Loucy (cell line): ENCODE data around the gene CEACAM21.

ENCODE experiments used
- H2AFZ ChIP-seq: fragments of 200-600 bp; sonication (generic); 2 replicates; pipeline ENCODE4 v1.6.0; 2016; ENCODE audit warnings: antibody characterized with exemption, mild to moderate bottlenecking, low read length, moderate library complexity
- H3F3A ChIP-seq: fragments of 200-600 bp; 2 replicates; pipeline ENCODE4 v1.6.0; 2016; ENCODE audit warnings: antibody characterized with exemption, low read depth, mild to moderate bottlenecking
- H3K27me3 ChIP-seq: fragments of 200-600 bp; sonication (generic); 2 replicates; pipeline ENCODE4 v1.6.1; 2014; ENCODE audit warnings: low read length, mild to moderate bottlenecking; ENCODE audit not compliant: insufficient read depth, poor library complexity, severe bottlenecking
- H3K36me3 ChIP-seq: fragments of 200-600 bp; sonication (generic); 2 replicates; pipeline ENCODE4 v1.6.1; 2016; ENCODE audit warnings: low read length; ENCODE audit not compliant: insufficient read depth
- H3K4me1 ChIP-seq: fragments of 200-600 bp; sonication (generic); 2 replicates; pipeline ENCODE4 v1.5.1; 2014; ENCODE audit warnings: low read length, mild to moderate bottlenecking; ENCODE audit not compliant: insufficient read depth, poor library complexity, severe bottlenecking
- H3K4me2 ChIP-seq: fragments of 200-600 bp; sonication (generic); 2 replicates; pipeline ENCODE4 v1.6.0; 2014; ENCODE audit warnings: antibody characterized with exemption, low read length, low read depth, mild to moderate bottlenecking; ENCODE audit not compliant: poor library complexity, severe bottlenecking
- H3K4me3 ChIP-seq: fragments of 200-600 bp; sonication (generic); 2 replicates; pipeline ENCODE4 v1.5.1; 2014; ENCODE audit warnings: low read length, mild to moderate bottlenecking, mixed read lengths; ENCODE audit not compliant: poor library complexity, severe bottlenecking
- H3K79me2 ChIP-seq: fragments of 200-600 bp; sonication (generic); 2 replicates; pipeline ENCODE4 v1.6.1; 2014; ENCODE audit warnings: low read length; ENCODE audit not compliant: insufficient read depth
- H3K9ac ChIP-seq: fragments of 200-600 bp; sonication (generic); 2 replicates; pipeline ENCODE4 v1.6.0; 2014; ENCODE audit warnings: mild to moderate bottlenecking, low read depth, low read length, moderate library complexity; ENCODE audit not compliant: poor library complexity, severe bottlenecking
- H3K9me2 ChIP-seq: fragments of 200-600 bp; sonication (generic); replicated peaks from 2 replicates; pipeline ENCODE4 v1.6.1; 2016; ENCODE audit warnings: low read depth, low read length, mixed read lengths
- H3K9me3 ChIP-seq: fragments of 200-600 bp; sonication (generic); 2 replicates; pipeline ENCODE4 v1.6.1; 2014; ENCODE audit warnings: mild to moderate bottlenecking, antibody characterized with exemption, low read length, low read depth; ENCODE audit not compliant: insufficient read depth
- H4K20me1 ChIP-seq: fragments of 200-600 bp; sonication (generic); 2 replicates; pipeline ENCODE4 v1.6.0; 2014; ENCODE audit warnings: antibody characterized with exemption, low read length, mild to moderate bottlenecking; ENCODE audit not compliant: insufficient read depth, poor library complexity, severe bottlenecking
- CTCF ChIP-seq: fragments of 200-600 bp; sonication (generic); conservative IDR thresholded peaks from 2 replicates; pipeline ENCODE4 v1.5.1; 2014; ENCODE audit warnings: mild to moderate bottlenecking, antibody characterized with exemption, low read length
- EZH2phosphoT487 ChIP-seq: fragments of 200-600 bp; IDR thresholded peaks from 2 replicates; pipeline ENCODE4 v1.6.1; 2018; ENCODE audit warnings: antibody characterized with exemption, mild to moderate bottlenecking, moderate library complexity, borderline replicate concordance

CEACAM21 gene

DNA sequence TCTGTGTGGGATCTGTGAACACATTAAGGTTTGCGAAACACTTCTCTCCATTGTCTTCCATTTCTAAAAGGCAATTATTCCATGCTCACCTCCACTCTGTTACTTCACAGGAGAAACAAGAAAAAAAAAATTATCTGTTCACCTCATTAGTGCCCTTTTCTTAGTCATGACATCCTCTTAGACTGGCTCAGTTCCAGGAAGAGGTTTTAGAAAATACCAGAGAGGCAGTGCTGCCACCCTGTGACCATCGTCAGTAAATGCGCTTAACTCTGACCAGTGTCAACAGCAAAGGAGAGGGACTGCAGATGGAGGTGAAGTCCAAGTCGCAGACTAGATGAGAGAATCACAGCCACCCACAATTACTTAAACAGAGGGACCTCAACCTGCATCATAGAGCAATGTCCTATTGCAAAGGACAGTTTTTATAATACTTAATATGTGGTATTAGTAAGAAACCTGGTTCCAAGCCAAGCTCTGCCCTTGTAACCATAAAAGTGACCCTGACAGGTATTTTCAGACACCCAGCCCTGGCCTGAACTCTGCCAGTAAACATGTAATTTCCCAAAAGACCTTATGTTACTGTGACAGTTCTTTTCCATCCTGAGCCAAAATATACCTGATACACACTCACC lies 19.4 kb downstream of the CEACAM21 start:
- Histone ChIP-seq H3K27me3 (no peaks in the 10 kb centered on the region), H3K9me2 (no peaks in the 10 kb centered on the region), H3K79me2 (no peaks in the 10 kb centered on the region), H3K4me3 (no peak overlapping the region), H3K9ac (no peak overlapping the region), H3K9me3 (no peaks in the 10 kb centered on the region), H3F3A (no peaks in the 10 kb centered on the region), H3K4me1 (no peaks in the 10 kb centered on the region), H4K20me1 (no peaks in the 10 kb centered on the region), H3K4me2 (no peak overlapping the region), H2AFZ (no peak overlapping the region), H3K36me3 (no peaks in the 10 kb centered on the region)
- TF ChIP-seq CTCF = peak; percentile 87
- no peak for TF ChIP-seq EZH2phosphoT487

DNA sequence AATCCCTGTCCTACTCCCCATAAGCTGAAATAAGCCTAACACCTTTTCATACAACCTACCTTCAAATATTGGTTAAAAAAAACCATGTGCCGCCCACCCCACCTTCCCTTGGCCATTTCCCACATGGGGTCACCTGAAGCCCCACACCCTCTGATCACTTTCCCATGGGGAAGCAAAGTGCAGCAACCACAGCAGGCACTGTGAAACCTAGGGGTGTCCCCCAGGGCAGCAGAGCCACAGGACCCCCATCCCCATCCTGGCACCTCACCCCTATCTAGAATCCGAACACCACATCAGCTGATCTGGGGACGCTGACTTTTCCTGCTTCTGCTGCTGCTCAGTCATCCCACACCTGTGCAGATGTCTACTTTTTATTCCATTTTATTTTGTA lies 19.9 kb downstream of the CEACAM21 start:
- Histone ChIP-seq H4K20me1 (no peaks in the 10 kb centered on the region), H3K9ac (no peak overlapping the region), H3K4me2 (no peak overlapping the region), H3F3A (no peaks in the 10 kb centered on the region), H3K9me2 (no peaks in the 10 kb centered on the region), H3K36me3 (no peaks in the 10 kb centered on the region), H3K27me3 (no peaks in the 10 kb centered on the region), H3K79me2 (no peaks in the 10 kb centered on the region), H3K4me1 (no peaks in the 10 kb centered on the region), H2AFZ (no peak overlapping the region), H3K4me3 (no peak overlapping the region), H3K9me3 (no peaks in the 10 kb centered on the region)
- TF ChIP-seq EZH2phosphoT487 = no peak

DNA sequence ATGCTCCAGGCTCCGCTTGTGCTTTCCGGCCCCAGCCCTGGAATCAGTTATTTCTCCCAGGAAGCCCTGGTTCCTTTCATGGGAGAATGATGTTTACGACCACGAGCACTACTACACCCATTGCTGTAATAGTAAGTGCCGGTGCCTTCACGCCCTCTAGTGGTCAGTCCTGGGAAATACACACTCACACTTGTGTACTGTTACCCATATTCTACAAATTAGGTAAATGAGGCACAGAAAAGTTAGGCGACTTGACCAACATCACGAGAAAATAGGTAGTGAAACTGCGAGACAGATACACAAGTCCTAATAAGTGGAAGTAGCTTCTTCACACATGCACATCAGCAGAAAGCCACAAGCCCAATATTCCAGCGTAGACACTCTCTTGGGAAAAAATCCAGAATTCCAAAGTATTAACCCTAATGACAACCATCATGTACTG lies 21.7 kb downstream of the CEACAM21 start:
- Histone ChIP-seq H3K4me1 (no peaks in the 10 kb centered on the region), H3K27me3 (no peaks in the 10 kb centered on the region), H3K4me2 (no peak overlapping the region), H3K9me2 (no peaks in the 10 kb centered on the region), H3K9ac (no peak overlapping the region), H2AFZ (no peak overlapping the region), H3K4me3 (no peak overlapping the region), H3F3A (no peaks in the 10 kb centered on the region), H3K79me2 (no peaks in the 10 kb centered on the region), H4K20me1 (no peaks in the 10 kb centered on the region), H3K36me3 (no peaks in the 10 kb centered on the region), H3K9me3 (no peaks in the 10 kb centered on the region)
- peak; percentile 95 for TF ChIP-seq CTCF
- TF ChIP-seq EZH2phosphoT487 = no peak
